GM19395 (cell line): ENCODE results near the gene R3HCC1L.

Experiments used
- ATAC-seq: cut with Tn5 transposase; IDR thresholded peaks from one replicate; pipeline ENCODE4 v1.9.1; 2021; ENCODE audit warnings: mild to moderate bottlenecking, moderate library complexity; ENCODE audit not compliant: unreplicated experiment

R3HCC1L gene

DNA sequence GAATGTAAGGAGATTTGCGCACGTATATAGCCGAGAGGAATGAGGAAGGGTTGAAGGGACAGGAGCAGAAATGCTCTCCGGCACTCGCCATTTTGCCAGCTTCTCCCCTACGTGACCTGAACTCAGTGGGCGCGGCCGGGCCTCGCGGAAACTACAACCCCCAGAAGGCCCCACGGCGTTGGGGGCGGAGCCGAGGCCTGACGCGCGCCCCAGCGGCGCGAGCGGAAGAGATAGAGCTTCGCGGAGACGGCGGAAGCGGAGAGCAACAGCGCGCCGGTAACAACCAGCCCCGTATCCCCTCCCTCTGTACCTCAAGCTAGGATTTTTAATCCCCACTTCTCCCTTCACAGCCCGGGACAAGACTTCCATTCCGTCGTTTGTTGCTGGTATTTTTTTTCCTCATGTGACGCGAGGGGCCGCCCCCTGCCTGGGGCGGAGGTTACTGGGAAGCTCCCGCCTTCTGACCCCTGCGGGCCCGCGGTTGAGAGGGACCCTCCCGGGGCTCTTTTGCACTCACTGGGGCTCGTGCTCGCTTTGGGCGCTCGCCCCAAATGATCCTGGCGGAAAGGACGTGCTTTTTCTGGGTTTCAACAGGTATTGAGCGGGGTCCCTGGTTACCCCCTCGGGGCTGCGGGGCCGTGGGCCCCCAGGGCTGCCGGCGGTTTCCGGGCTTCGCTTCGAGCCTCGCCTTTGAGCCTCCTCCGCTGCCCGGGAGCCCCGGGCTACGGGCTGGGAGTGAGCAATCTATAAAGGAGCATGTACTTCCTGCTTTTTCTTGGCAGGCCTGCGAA, at the start of gene R3HCC1L:
TSS of gene R3HCC1L (plus strand) at position 227 of the 791 bp plus-strand sequence. CDS start 73,458 bp downstream, outside the sequence.
- ATAC-seq: peak; percentile 81

DNA sequence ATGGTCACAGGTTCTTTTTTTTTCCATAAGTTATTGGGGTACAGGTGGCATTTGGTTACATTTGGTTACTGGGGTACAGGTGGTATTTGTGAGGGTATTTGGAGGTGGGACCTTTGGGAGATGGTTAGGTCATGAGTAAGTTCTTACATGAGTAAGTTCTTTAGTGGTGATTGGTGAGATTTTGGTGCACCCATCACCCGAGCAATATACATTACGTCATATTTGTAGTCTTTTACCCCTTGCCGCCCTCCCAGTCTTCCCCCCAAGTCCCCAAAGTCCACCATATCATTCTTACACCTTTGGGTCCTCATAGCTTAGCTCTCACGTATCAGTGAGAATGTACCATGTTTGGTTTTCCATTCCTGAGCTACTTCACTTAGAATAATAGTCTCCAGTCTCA, 49.2 kb upstream of the R3HCC1L start:
- no peak for ATAC-seq

GRCh38 chr10:98086837-98087708, 47.4 kb upstream of the R3HCC1L start:
- ATAC-seq: no peak

- ATAC-seq: no peak
Measured at GRCh38 chr10:98088186-98088971, 46.1 kb upstream of the R3HCC1L start.

DNA sequence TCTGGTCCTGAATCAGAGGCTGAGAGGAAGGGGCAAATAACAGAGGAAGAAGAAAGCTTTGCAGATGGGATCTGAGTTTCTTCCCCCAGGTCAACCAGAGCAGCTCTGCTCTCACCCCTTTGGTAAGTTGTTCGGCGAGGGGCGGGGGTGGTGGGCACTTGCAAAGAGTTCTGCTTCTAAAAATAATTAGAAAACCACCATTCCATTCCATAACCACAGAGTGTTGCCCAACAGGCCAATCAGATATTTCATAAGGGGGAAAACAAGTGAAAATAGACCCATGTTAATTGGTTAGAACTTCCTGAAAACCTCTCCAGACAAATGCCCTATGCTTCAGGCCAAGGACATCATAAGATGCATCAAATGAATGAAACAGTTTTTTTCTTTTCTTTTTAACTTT, 43.6 kb upstream of the R3HCC1L start:
- ATAC-seq: no peak

DNA sequence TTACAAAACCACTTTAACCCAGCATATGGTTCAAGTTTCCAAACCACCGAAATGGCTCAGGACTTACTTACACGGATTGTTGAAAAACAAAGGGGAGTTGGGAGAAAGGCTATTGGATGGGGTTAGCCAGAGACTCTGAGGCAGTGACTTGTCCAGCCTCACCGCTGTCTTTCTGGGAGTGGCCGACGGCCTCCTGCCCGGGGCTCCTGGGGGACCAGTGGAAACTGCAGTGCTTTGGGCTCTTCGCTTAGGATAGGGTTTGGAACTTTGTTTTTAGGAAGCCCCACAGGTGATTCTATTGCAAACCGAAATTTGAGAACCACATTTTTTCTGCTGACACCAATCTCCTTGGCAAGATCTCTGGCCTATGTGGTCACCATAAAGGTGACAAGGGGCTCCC, 38.1 kb upstream of the R3HCC1L start:
- ATAC-seq: no peak

GRCh38 chr10:98096731-98097130, 37.7 kb upstream of the R3HCC1L start:
- no peak for ATAC-seq

GRCh38 chr10:98097175-98097574, 37.3 kb upstream of the R3HCC1L start:
- no peak for ATAC-seq

GRCh38 chr10:98097616-98098015, 36.8 kb upstream of the R3HCC1L start:
- no peak for ATAC-seq

DNA sequence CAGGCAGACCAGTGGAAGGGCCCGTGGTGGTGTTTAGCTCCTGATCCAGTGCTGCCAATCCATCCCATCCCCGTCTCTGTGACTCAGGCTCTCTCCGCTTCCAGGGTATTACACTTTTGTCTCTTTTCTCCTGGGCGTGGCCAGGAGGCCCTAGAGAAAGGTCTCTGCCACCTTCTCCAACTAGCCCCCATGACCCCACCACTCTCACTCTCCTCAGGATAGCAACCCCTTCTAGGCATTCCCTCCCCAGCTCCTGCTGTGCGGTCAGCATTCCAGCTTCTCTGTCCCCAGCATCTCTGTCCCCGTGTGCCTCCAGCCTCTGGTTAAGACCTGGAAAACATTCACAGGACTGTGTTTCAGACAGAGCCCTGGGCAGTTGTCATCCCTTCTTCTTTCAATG, 36.2 kb upstream of the R3HCC1L start:
- no peak for ATAC-seq

DNA sequence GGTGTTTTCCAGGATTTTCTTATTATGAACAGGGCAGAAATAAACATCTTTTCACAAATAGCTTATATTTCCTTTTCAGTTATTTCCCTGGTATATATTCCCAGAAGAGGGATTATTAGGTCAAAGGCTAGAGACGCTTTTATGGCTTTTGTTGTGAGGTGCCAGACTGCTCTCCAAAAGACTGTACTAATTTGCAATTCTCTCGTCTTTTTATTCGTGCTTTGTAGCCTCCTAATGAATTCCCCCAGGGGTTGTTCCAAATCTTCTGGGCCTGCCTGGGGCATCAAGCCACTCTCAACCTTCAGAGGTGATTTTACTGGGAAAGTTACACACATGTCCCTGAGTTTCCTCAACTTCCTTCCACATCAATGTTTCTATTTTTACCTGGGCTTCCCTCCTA, 34.0 kb upstream of the R3HCC1L start:
- no peak for ATAC-seq

DNA sequence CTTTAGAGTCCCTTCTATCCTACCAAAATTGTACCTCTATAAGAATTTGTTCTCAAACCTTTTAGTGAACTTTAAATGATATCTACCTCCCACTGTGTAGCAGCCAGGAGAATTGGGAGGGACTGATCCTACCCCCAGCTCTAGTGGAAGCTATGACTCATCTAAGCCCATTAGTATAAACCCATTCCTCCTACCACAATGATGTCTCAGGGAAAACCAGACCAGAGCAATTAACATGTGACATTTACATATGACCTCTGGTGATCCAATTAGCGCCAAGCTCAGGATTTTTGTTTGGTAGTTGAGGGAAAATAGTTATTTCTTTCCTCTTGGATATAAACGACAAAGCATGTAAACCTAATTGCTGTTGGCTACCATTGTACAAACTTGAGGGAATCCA, 33.1 kb upstream of the R3HCC1L start:
- no peak for ATAC-seq

- ATAC-seq: no peak
Measured at GRCh38 chr10:98104125-98104524, 30.3 kb upstream of the R3HCC1L start.

GRCh38 chr10:98106531-98106930, 27.9 kb upstream of the R3HCC1L start:
- no peak for ATAC-seq

GRCh38 chr10:98107644-98108430, 26.6 kb upstream of the R3HCC1L start:
- ATAC-seq: no peak

- no peak for ATAC-seq
Measured at GRCh38 chr10:98110356-98110755, 24.1 kb upstream of the R3HCC1L start.

DNA sequence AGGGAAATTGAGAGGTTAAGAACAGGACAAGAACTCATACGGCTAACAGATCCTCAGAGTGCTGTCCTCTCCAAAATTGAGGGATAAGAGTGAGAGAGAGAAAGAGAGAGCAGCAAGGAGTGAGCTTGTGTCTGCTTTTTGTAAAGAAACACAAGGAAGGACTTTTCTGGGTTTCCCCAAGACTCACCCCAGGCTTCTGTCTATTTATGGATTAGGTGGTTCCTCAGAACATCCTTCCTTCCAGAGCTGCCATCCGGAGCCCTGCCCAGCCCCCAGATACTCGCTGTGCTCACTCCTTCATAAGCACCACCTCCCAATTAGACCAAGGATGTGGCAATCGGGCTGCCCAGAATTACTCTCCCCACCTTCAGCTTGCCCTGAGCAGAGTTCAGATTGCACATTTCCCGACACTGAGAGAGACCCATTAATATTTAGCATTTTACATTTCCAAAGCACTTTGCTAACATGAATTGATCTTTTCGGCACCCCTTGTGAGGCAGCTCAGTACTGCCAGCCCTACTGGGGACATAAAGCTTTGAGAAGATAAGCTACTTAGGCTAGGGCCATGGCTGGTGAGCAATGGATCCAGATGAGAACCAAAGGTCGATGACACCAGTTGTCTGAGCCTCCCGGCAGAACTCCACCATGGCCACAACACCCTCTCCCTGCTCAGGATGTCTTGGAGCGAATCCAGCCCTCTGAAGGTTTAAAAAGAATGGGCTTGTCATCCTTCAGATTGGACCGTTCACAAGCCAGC, 19.2 kb upstream of the R3HCC1L start:
- ATAC-seq: no peak

DNA sequence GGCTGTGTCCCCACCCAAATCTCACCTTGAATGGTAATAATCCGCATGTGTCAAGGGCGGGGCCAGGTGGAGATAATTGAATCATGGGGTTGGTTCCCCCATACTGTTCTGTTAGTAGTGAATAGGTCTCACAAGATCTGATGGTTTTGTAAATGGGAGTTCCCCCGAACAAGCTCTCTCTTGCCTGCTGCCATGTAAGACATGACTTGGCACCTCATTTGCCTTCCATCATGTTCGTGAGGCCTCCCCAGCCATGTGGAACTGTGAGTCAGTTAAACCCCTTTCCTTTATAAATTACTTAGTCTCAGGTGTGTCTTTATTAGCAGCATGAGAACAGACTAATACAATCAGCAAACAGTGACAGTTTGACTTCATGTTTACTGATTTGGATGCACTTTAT, 14.6 kb upstream of the R3HCC1L start:
- no peak for ATAC-seq

DNA sequence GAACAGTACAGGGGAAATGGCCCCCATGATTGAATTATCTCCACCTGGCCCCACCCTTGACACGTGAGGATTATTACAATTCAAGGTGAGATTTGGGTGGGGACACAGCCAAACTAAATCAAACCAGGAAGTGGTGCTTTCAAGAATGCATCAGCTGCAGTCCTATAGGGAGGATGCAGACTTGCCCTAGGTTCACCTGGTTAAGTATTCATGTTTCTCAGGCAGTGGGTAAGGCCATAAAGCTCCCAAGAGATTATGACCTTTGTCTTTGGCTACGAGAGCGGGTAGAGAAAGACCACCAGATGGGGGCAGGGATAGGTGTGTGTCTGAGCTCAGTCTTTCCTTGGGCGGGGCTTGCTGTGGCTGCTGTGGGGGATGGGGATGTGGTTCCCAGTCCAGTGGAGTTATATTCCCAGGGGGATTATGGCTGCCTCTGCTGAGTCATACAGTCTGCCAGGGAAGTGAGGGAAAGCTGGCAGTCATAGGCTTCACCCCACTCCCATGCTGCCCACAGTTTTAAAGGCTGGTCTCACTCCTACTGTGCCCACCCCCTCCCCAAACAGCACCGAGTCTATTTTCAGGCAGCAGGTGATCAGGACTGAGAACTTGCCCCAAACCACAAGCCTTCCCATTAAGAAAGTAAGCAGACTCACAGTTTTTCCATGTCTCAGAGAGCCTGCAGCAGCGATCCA, 8.4 kb upstream of the R3HCC1L start:
- no peak for ATAC-seq
